Smooth muscle cell (in vitro differentiated cells): ENCODE results near the gene KRTAP5-9. TPM values are rescaled to one million over a fixed set of nuclear protein-coding genes. Genes with fewer than 3 reads are reported as not detected.

Source experiments
- DNase-seq: peaks from one replicate; lab custom pipeline; 2025; ENCODE audit not compliant: unreplicated experiment; lab: John Stamatoyannopoulos, UW
- H2AFZ ChIP-seq: fragments of 200-600 bp; sonication (generic); 2 replicates; pipeline ENCODE4 v1.6.0; 2016; ENCODE audit warnings: antibody characterized with exemption, low read depth, mild to moderate bottlenecking
- H3F3A ChIP-seq: fragments of 200-600 bp; sonication (generic); 2 replicates; pipeline ENCODE4 v1.6.0; 2017; ENCODE audit warnings: antibody characterized with exemption, low read depth
- H3K27ac ChIP-seq: fragments of 200-600 bp; sonication (generic); 2 replicates; pipeline ENCODE4 v1.5.1; 2016; ENCODE audit warnings: low read depth, mild to moderate bottlenecking
- H3K27me3 ChIP-seq: fragments of 200-600 bp; sonication (generic); 2 replicates; pipeline ENCODE4 v1.6.1; 2016; ENCODE audit warnings: low read depth, mild to moderate bottlenecking
- H3K36me3 ChIP-seq: fragments of 200-600 bp; sonication (generic); 2 replicates; pipeline ENCODE4 v1.5.1; 2016; ENCODE audit warnings: low read depth
- H3K4me1 ChIP-seq: fragments of 200-600 bp; sonication (generic); 2 replicates; pipeline ENCODE4 v1.5.1; 2016; ENCODE audit warnings: low read depth
- H3K4me2 ChIP-seq: fragments of 200-600 bp; sonication (generic); 2 replicates; pipeline ENCODE4 v1.6.0; 2016; ENCODE audit warnings: mild to moderate bottlenecking
- H3K4me3 ChIP-seq: fragments of 200-600 bp; sonication (generic); 2 replicates; pipeline ENCODE4 v1.5.1; 2016; ENCODE audit warnings: mild to moderate bottlenecking
- H3K79me2 ChIP-seq: fragments of 200-600 bp; sonication (generic); 2 replicates; pipeline ENCODE4 v1.6.0; 2016; ENCODE audit warnings: low read depth, mild to moderate bottlenecking
- H3K9ac ChIP-seq: fragments of 200-600 bp; sonication (generic); 2 replicates; pipeline ENCODE4 v1.6.0; 2016; ENCODE audit warnings: low read depth
- H3K9me3 ChIP-seq: fragments of 200-600 bp; sonication (generic); replicated peaks from 2 replicates; pipeline ENCODE4 v1.5.1; 2016; ENCODE audit warnings: low read depth
- H4K20me1 ChIP-seq: fragments of 200-600 bp; sonication (generic); 2 replicates; pipeline ENCODE4 v1.6.0; 2016; ENCODE audit warnings: low read depth
- CTCF ChIP-seq: fragments of 200-600 bp; sonication (generic); IDR thresholded peaks from 2 replicates; pipeline ENCODE4 v1.5.1; 2017; ENCODE audit warnings: borderline replicate concordance, mild to moderate bottlenecking, antibody characterized with exemption; ENCODE audit not compliant: insufficient read depth, poor library complexity, severe bottlenecking
- WGBS: methylation state at CpG from one replicate; pipeline ENCODE4 v1.1.7; 2016; ENCODE audit warnings: low lambda C conversion rate; 5-methylcytosine and 5-hydroxymethylcytosine counted together
- polyA plus RNA-seq: library from polyadenylated mRNA; unstranded; fragments of >200 nt; fragmentation: Nextera tagmentation; extraction: Ambion mirVana; gene quantifications from 2 replicates; pipeline ENCODE4 v1.2.1, GENCODE V29; 2016
- total RNA-seq: library from RNA; depleted of rRNA; stranded (reverse); fragments of >200 nt; gene quantifications from 2 replicates; pipeline ENCODE4 v1.2.3, GENCODE V29; 2014

KRTAP5-9 gene
- total and polyA plus RNA-seq, 2 experiments from 2014 or later = not detected

- Histone ChIP-seq H2AFZ (no peak overlapping the region), H3F3A (no peaks in the 10 kb centered on the region), H3K4me1 (no peaks in the 10 kb centered on the region), H3K27ac (no peak overlapping the region), H3K4me2 (no peak overlapping the region), H3K9ac (no peak overlapping the region), H3K9me3 (no peaks in the 10 kb centered on the region), H4K20me1 (no peaks in the 10 kb centered on the region), H3K79me2 (no peaks in the 10 kb centered on the region), H3K36me3 (no peaks in the 10 kb centered on the region), H3K27me3 (no peaks in the 10 kb centered on the region), H3K4me3 (no peak overlapping the region)
- 93% methylated on average over 6 of the region's 6 CpGs for WGBS
- no peak for TF ChIP-seq CTCF
- DNase-seq = no peak
Observed at GRCh38 chr11:71554996-71555395, 6.8 kb downstream of the KRTAP5-9 start.

GRCh38 chr11:71555508-71555907 lies 7.3 kb downstream of the KRTAP5-9 start:
- Histone ChIP-seq H3K9ac (no peak overlapping the region), H3F3A (no peaks in the 10 kb centered on the region), H2AFZ (no peak overlapping the region), H3K27me3 (no peaks in the 10 kb centered on the region), H3K4me1 (no peaks in the 10 kb centered on the region), H3K36me3 (no peaks in the 10 kb centered on the region), H3K27ac (no peak overlapping the region), H3K4me3 (no peak overlapping the region), H3K9me3 (no peaks in the 10 kb centered on the region), H3K79me2 (no peaks in the 10 kb centered on the region), H4K20me1 (no peaks in the 10 kb centered on the region), H3K4me2 (no peak overlapping the region)
- WGBS = 93% methylated on average over 11 of the region's 11 CpGs
- DNase-seq = no peak
- TF ChIP-seq CTCF = no peak

- 93% methylated on average over 4 of the region's 4 CpGs for WGBS
- Histone ChIP-seq H3K4me2 (no peak overlapping the region), H3K9ac (no peak overlapping the region), H3K79me2 (no peaks in the 10 kb centered on the region), H3F3A (no peaks in the 10 kb centered on the region), H3K27me3 (no peaks in the 10 kb centered on the region), H3K9me3 (no peaks in the 10 kb centered on the region), H3K36me3 (no peaks in the 10 kb centered on the region), H4K20me1 (no peaks in the 10 kb centered on the region), H3K27ac (no peak overlapping the region), H3K4me1 (no peaks in the 10 kb centered on the region), H3K4me3 (no peak overlapping the region), H2AFZ (no peak overlapping the region)
- no peak for TF ChIP-seq CTCF
- DNase-seq = no peak
Observed at GRCh38 chr11:71556018-71556417, 7.8 kb downstream of the KRTAP5-9 start.

- no peaks in the 10 kb centered on the region for H3K79me2 ChIP-seq
- H3K9ac ChIP-seq = no peak overlapping the region
- no peaks in the 10 kb centered on the region for H4K20me1 ChIP-seq
- TF ChIP-seq CTCF = no peak
- DNase-seq = no peak
- no peak overlapping the region for H2AFZ ChIP-seq
- no peak overlapping the region for H3K27ac ChIP-seq
- no peaks in the 10 kb centered on the region for H3F3A ChIP-seq
- H3K36me3 ChIP-seq = no peaks in the 10 kb centered on the region
- no peaks in the 10 kb centered on the region for H3K9me3 ChIP-seq
- H3K4me1 ChIP-seq = no peaks in the 10 kb centered on the region
- H3K4me3 ChIP-seq = no peak overlapping the region
- H3K4me2 ChIP-seq = no peak overlapping the region
- H3K27me3 ChIP-seq = no peaks in the 10 kb centered on the region
Observed at GRCh38 chr11:71557257-71557656, 9.0 kb downstream of the KRTAP5-9 start.
